Measurements from ENCODE around the gene PPARA.

The PPARA gene

GRCh38 chr22:46159212-46159611 is 8.9 kb downstream of the PPARA start:
- Histone ChIP-seq H3K79me2 (ENCODE audit: control insufficient read depth, insufficient read depth, low read length, unreplicated experiment) (no peaks in the 10 kb centered on the region), H3K27me3 (ENCODE audit: insufficient read depth, low read length) (no peaks in the 10 kb centered on the region), H3K27ac (ENCODE audit: low read depth, low read length) (no peak overlapping the region), H3K4me3 (ENCODE audit: low read depth, low read length) (no peak overlapping the region), H3K36me3 (ENCODE audit: insufficient read depth, low read length) (no peaks in the 10 kb centered on the region), H2AFZ (ENCODE audit: low read length, unreplicated experiment) (no peak overlapping the region), H3K4me1 (ENCODE audit: control insufficient read depth, insufficient read depth, low read length, unreplicated experiment) (no peaks in the 10 kb centered on the region)

GRCh38 chr22:46159777-46160176 is 9.5 kb downstream of the PPARA start:
- no peak overlapping the region for H2AFZ ChIP-seq (ENCODE audit: low read length, unreplicated experiment)
- H3K4me3 ChIP-seq (ENCODE audit: low read depth, low read length) = no peak overlapping the region
- no peaks in the 10 kb centered on the region for H3K79me2 ChIP-seq (ENCODE audit: control insufficient read depth, insufficient read depth, low read length, unreplicated experiment)
- H3K36me3 ChIP-seq (ENCODE audit: insufficient read depth, low read length) = no peaks in the 10 kb centered on the region
- H3K4me1 ChIP-seq (ENCODE audit: control insufficient read depth, insufficient read depth, low read length, unreplicated experiment) = no peaks in the 10 kb centered on the region
- H3K27me3 ChIP-seq (ENCODE audit: insufficient read depth, low read length) = no peaks in the 10 kb centered on the region
- no peak overlapping the region for H3K27ac ChIP-seq (ENCODE audit: low read depth, low read length)

- H3K27ac ChIP-seq (ENCODE audit: low read depth, low read length) = no peak overlapping the region
- H3K27me3 ChIP-seq (ENCODE audit: insufficient read depth, low read length) = no peaks in the 10 kb centered on the region
- no peak overlapping the region for H2AFZ ChIP-seq (ENCODE audit: low read length, unreplicated experiment)
- H3K4me1 ChIP-seq (ENCODE audit: control insufficient read depth, insufficient read depth, low read length, unreplicated experiment) = no peaks in the 10 kb centered on the region
- H3K36me3 ChIP-seq (ENCODE audit: insufficient read depth, low read length) = no peaks in the 10 kb centered on the region
- H3K4me3 ChIP-seq (ENCODE audit: low read depth, low read length) = no peak overlapping the region
- H3K79me2 ChIP-seq (ENCODE audit: control insufficient read depth, insufficient read depth, low read length, unreplicated experiment) = no peaks in the 10 kb centered on the region
Observed at GRCh38 chr22:46162285-46162684, 12.0 kb downstream of the PPARA start.

GRCh38 chr22:46162771-46163556 is 12.6 kb downstream of the PPARA start:
- Histone ChIP-seq H2AFZ (ENCODE audit: low read length, unreplicated experiment) (no peak overlapping the region), H3K36me3 (ENCODE audit: insufficient read depth, low read length) (no peaks in the 10 kb centered on the region), H3K27ac (ENCODE audit: low read depth, low read length) (no peak overlapping the region), H3K79me2 (ENCODE audit: control insufficient read depth, insufficient read depth, low read length, unreplicated experiment) (no peaks in the 10 kb centered on the region), H3K27me3 (ENCODE audit: insufficient read depth, low read length) (no peaks in the 10 kb centered on the region), H3K4me3 (ENCODE audit: low read depth, low read length) (no peak overlapping the region), H3K4me1 (ENCODE audit: control insufficient read depth, insufficient read depth, low read length, unreplicated experiment) (no peaks in the 10 kb centered on the region)

- H3K4me1 ChIP-seq (ENCODE audit: control insufficient read depth, insufficient read depth, low read length, unreplicated experiment) = no peaks in the 10 kb centered on the region
- H3K27me3 ChIP-seq (ENCODE audit: insufficient read depth, low read length) = no peaks in the 10 kb centered on the region
- no peak overlapping the region for H3K4me3 ChIP-seq (ENCODE audit: low read depth, low read length)
- no peaks in the 10 kb centered on the region for H3K36me3 ChIP-seq (ENCODE audit: insufficient read depth, low read length)
- no peak overlapping the region for H2AFZ ChIP-seq (ENCODE audit: low read length, unreplicated experiment)
- H3K27ac ChIP-seq (ENCODE audit: low read depth, low read length) = no peak overlapping the region
- no peaks in the 10 kb centered on the region for H3K79me2 ChIP-seq (ENCODE audit: control insufficient read depth, insufficient read depth, low read length, unreplicated experiment)
Observed at GRCh38 chr22:46163557-46163888, 13.2 kb downstream of the PPARA start.

- no peaks in the 10 kb centered on the region for H3K27me3 ChIP-seq (ENCODE audit: insufficient read depth, low read length)
- no peak overlapping the region for H2AFZ ChIP-seq (ENCODE audit: low read length, unreplicated experiment)
- H3K4me3 ChIP-seq (ENCODE audit: low read depth, low read length) = no peak overlapping the region
- H3K79me2 ChIP-seq (ENCODE audit: control insufficient read depth, insufficient read depth, low read length, unreplicated experiment) = no peaks in the 10 kb centered on the region
- no peaks in the 10 kb centered on the region for H3K36me3 ChIP-seq (ENCODE audit: insufficient read depth, low read length)
- H3K4me1 ChIP-seq (ENCODE audit: control insufficient read depth, insufficient read depth, low read length, unreplicated experiment) = no peaks in the 10 kb centered on the region
- no peak overlapping the region for H3K27ac ChIP-seq (ENCODE audit: low read depth, low read length)
Observed at GRCh38 chr22:46165977-46166376, 15.7 kb downstream of the PPARA start.

GRCh38 chr22:46169628-46170027 is 19.3 kb downstream of the PPARA start:
- H3K36me3 ChIP-seq (ENCODE audit: insufficient read depth, low read length) = no peaks in the 10 kb centered on the region

GRCh38 chr22:46171940-46172339 is 21.6 kb downstream of the PPARA start:
- Histone ChIP-seq H2AFZ (ENCODE audit: low read length, unreplicated experiment) (no peak overlapping the region), H3K4me1 (ENCODE audit: control insufficient read depth, insufficient read depth, low read length, unreplicated experiment) (peaks cover 27% of the 10 kb centered on the region), H3K36me3 (ENCODE audit: insufficient read depth, low read length) (no peaks in the 10 kb centered on the region), H3K4me3 (ENCODE audit: low read depth, low read length) (no peak overlapping the region), H3K27me3 (ENCODE audit: insufficient read depth, low read length) (no peaks in the 10 kb centered on the region), H3K79me2 (ENCODE audit: control insufficient read depth, insufficient read depth, low read length, unreplicated experiment) (no peaks in the 10 kb centered on the region), H3K27ac (ENCODE audit: low read depth, low read length) (peak overlapping the region; percentile 23; the same call in 1 of the 2 replicates)

More at GRCh38 chr22:46169628-46170027, 19.3 kb downstream of the PPARA start:
- Histone ChIP-seq H3K4me1 (ENCODE audit: control insufficient read depth, insufficient read depth, low read length, unreplicated experiment) (peaks cover 22% of the 10 kb centered on the region), H3K27ac (ENCODE audit: low read depth, low read length) (no peak overlapping the region), H2AFZ (ENCODE audit: low read length, unreplicated experiment) (no peak overlapping the region), H3K27me3 (ENCODE audit: insufficient read depth, low read length) (no peaks in the 10 kb centered on the region), H3K79me2 (ENCODE audit: control insufficient read depth, insufficient read depth, low read length, unreplicated experiment) (no peaks in the 10 kb centered on the region), H3K4me3 (ENCODE audit: low read depth, low read length) (no peak overlapping the region)

GRCh38 chr22:46172522-46173110 is 22.3 kb downstream of the PPARA start:
- Histone ChIP-seq H2AFZ (ENCODE audit: low read length, unreplicated experiment) (no peak overlapping the region), H3K27ac (ENCODE audit: low read depth, low read length) (no peak overlapping the region), H3K4me1 (ENCODE audit: control insufficient read depth, insufficient read depth, low read length, unreplicated experiment) (peaks cover 27% of the 10 kb centered on the region), H3K36me3 (ENCODE audit: insufficient read depth, low read length) (no peaks in the 10 kb centered on the region), H3K79me2 (ENCODE audit: control insufficient read depth, insufficient read depth, low read length, unreplicated experiment) (no peaks in the 10 kb centered on the region), H3K27me3 (ENCODE audit: insufficient read depth, low read length) (no peaks in the 10 kb centered on the region), H3K4me3 (ENCODE audit: low read depth, low read length) (no peak overlapping the region)

- H3K27ac ChIP-seq (ENCODE audit: low read depth, low read length) = no peak overlapping the region
- no peaks in the 10 kb centered on the region for H3K79me2 ChIP-seq (ENCODE audit: control insufficient read depth, insufficient read depth, low read length, unreplicated experiment)
- H2AFZ ChIP-seq (ENCODE audit: low read length, unreplicated experiment) = no peak overlapping the region
- H3K4me1 ChIP-seq (ENCODE audit: control insufficient read depth, insufficient read depth, low read length, unreplicated experiment) = peaks cover 27% of the 10 kb centered on the region
- no peaks in the 10 kb centered on the region for H3K27me3 ChIP-seq (ENCODE audit: insufficient read depth, low read length)
- H3K36me3 ChIP-seq (ENCODE audit: insufficient read depth, low read length) = no peaks in the 10 kb centered on the region
- no peak overlapping the region for H3K4me3 ChIP-seq (ENCODE audit: low read depth, low read length)
Observed at GRCh38 chr22:46173152-46173551, 22.8 kb downstream of the PPARA start.

- Histone ChIP-seq H3K27ac (ENCODE audit: low read depth, low read length) (peak overlapping the region; percentile 48), H3K36me3 (ENCODE audit: insufficient read depth, low read length) (peaks cover 4% of the 10 kb centered on the region), H3K4me1 (ENCODE audit: control insufficient read depth, insufficient read depth, low read length, unreplicated experiment) (peaks cover 36% of the 10 kb centered on the region), H3K27me3 (ENCODE audit: insufficient read depth, low read length) (no peaks in the 10 kb centered on the region), H2AFZ (ENCODE audit: low read length, unreplicated experiment) (no peak overlapping the region), H3K79me2 (ENCODE audit: control insufficient read depth, insufficient read depth, low read length, unreplicated experiment) (no peaks in the 10 kb centered on the region), H3K4me3 (ENCODE audit: low read depth, low read length) (no peak overlapping the region)
Observed at GRCh38 chr22:46175631-46176030, 25.3 kb downstream of the PPARA start.
